Measurements from ENCODE around the gene KIF4B.

The KIF4B gene

DNA sequence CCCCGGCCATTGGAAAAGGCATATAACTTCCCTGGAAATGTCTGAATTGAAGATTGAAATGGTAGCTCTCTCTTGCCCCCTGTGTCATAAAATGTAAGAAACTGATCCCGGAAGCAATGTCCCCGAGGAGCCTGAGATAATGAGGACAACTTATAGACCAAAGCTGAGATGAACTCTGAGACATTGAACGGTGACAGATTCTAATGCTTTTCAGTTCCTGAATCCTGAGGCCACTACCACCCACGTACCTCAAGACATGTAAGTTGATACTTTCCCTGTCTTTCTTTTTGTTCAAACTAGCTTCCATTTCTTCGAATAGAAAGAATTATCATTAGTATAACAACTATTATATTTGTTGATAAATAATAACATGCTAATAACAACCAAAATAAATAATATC is 51.0 kb downstream of the KIF4B start:
- DNase-seq: no peak

DNA sequence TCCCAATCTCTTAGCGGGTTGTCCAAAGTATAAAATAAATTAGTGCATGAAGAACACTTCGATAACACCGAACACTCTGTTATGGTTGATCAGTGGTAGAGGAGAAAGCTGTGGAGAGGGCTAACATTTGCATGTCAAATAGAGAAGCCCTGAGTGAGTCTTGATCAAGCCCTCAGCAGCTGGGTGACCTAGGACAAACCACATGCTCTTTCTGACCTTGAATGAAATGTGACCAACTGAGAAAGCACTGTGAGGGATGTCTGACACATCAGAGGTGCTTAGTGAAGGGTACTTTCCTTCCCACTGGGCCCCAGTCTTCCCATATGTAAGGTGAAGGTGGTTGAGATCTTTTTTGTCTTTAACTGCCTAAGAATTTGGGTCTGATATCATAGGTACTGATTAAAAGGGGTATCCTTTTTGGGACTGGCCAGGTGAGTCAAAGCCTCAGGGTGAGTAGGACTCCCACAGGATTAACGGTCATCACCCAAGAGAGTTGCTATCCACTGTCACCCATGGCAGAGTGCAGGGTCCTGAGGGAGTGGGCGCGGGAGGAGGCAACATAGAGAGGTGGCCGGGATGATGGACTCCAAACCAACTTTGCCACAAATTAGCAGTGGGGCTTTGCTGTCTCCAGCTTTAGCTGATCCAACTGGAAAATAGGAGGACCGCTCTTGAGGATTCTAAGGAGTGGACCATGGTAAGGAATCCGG is 53.5 kb downstream of the KIF4B start:
- no peak for DNase-seq

All from NCI-H1930 (cell line).